HepG2 (cell line): ENCODE data around the gene SYNE1. TPM values are rescaled to one million over a fixed set of nuclear protein-coding genes. Genes with fewer than 3 reads are reported as not detected.
A peak's percentile ranks its signal among the peaks of the same experiment; 100 is the strongest.

Experiments used
- ATAC-seq: fragments of 200-7000 bp; cut with Tn5 transposase; 3 replicates; pipeline ENCODE4 v1.9.1; 2020; ENCODE audit warnings: mild to moderate bottlenecking, moderate library complexity
- BruUV-seq: library from RNA; stranded (reverse); fragments of 400-500 nt; replicated peaks from 2 replicates; lab custom pipeline; 2021; lab: Mats Ljungman, UMichigan
- CTCF ChIA-PET: fragments of 300-600 bp; formaldehyde crosslinking; extraction: SDS; loops from one replicate; lab custom pipeline; 2021; ENCODE audit warnings: low total read pairs, inconsistent platforms, low intra/inter-chr PET ratio; lab: Yijun Ruan, JAX
- POLR2A ChIA-PET: fragments of 350-600 bp; sonication (Branson Sonifier 250); formaldehyde crosslinking; loops from one replicate; lab custom pipeline; 2020; ENCODE audit warnings: antibody characterized with exemption, inconsistent platforms; lab: Yijun Ruan, JAX
- DNase-seq: peaks from one replicate; pipeline ENCODE4 v3.0.0-alpha.2; 2015; ENCODE audit warnings: low spot score
- FAIRE-seq: peaks from 3 replicates; lab custom pipeline; 2011; peaks lifted over from hg19 to GRCh38; lab: Jason Lieb, UNC
- H2AFZ ChIP-seq: one replicate; pipeline ENCODE4 v1.6.1; 2011; ENCODE audit warnings: low read length, inconsistent platforms
- H3K27ac ChIP-seq: fragments of 300-600 bp; 3 replicates; pipeline ENCODE4 v1.8.0; 2011; ENCODE audit warnings: mixed run types, mild to moderate bottlenecking, mixed read lengths, low read length, inconsistent platforms; ENCODE audit not compliant: insufficient read depth; ENCODE audit errors: extremely low read length
- H3K27me3 ChIP-seq, 2 experiments: fragments of 200-600 bp in 1 of 2; 2 replicates in 1 of 2; 3 replicates in 1 of 2; pipeline versions ENCODE4 v1.6.0 to v1.8.0; 2011; ENCODE audit warnings: low read length in 2 of 2, mild to moderate bottlenecking in 2 of 2, moderate library complexity in 2 of 2, inconsistent platforms in 1 of 2; ENCODE audit not compliant: insufficient read depth in 2 of 2, control insufficient read depth in 1 of 2
- H3K36me3 ChIP-seq, 2 experiments: fragments of 200-600 bp in 1 of 2; replicated peaks in 1 of 2; 2 replicates in 1 of 2; 3 replicates in 1 of 2; pipeline versions ENCODE4 v1.5.1 to v1.8.0; 2011; ENCODE audit warnings: low read length in 2 of 2, inconsistent platforms in 1 of 2; ENCODE audit not compliant: insufficient read depth in 2 of 2, control insufficient read depth in 1 of 2
- H3K4me1 ChIP-seq: 2 replicates; pipeline ENCODE4 v1.5.1; 2012; ENCODE audit warnings: low read length, inconsistent platforms; ENCODE audit not compliant: insufficient read depth
- H3K4me2 ChIP-seq: 2 replicates; pipeline ENCODE4 v1.6.0; 2011; ENCODE audit warnings: low read depth, low read length, inconsistent platforms
- H3K4me3 ChIP-seq, 3 experiments: fragments of 200-600 bp in 1 of 3; sonication (generic), shearing (Covaris generic) in 1 of 3; replicated peaks in 1 of 3; 2 replicates each; pipeline ENCODE4 v1.5.1; 2011 to 2016; ENCODE audit warnings: low read length in 3 of 3, inconsistent platforms in 2 of 3, low read depth in 2 of 3, mild to moderate bottlenecking in 2 of 3, control low read depth in 1 of 3, mixed read lengths in 1 of 3; ENCODE audit not compliant: insufficient read depth in 1 of 3
- H3K79me2 ChIP-seq: one replicate; pipeline ENCODE4 v1.6.1; 2011; ENCODE audit warnings: low read length, inconsistent platforms; ENCODE audit not compliant: insufficient read depth
- H3K9ac ChIP-seq: 2 replicates; pipeline ENCODE4 v1.6.0; 2011; ENCODE audit warnings: mild to moderate bottlenecking, low read depth, low read length, inconsistent platforms; ENCODE audit not compliant: insufficient read depth
- H3K9me3 ChIP-seq: 2 replicates; pipeline ENCODE4 v1.5.1; 2012; ENCODE audit warnings: mild to moderate bottlenecking, low read length
- H4K20me1 ChIP-seq: 2 replicates; pipeline ENCODE4 v1.6.0; 2011; ENCODE audit warnings: inconsistent platforms, mild to moderate bottlenecking, low read length, moderate library complexity; ENCODE audit not compliant: insufficient read depth
- FOXK2 ChIP-seq: fragments of 450-650 bp; IDR thresholded peaks from 2 replicates; pipeline ENCODE4 v1.6.1; 2016
- GTF2F1 ChIP-seq: fragments of 150-350 bp; IDR thresholded peaks from 2 replicates; pipeline ENCODE4 v1.6.1; 2014; ENCODE audit warnings: low read length
- MAFK ChIP-seq, 2 experiments: IDR thresholded peaks in 1 of 2; conservative IDR thresholded peaks in 1 of 2; 2 replicates each; pipeline ENCODE4 v1.6.1; 2011; ENCODE audit warnings: improper control_type of control experiment in 2 of 2, low read length in 2 of 2
- NFAT5 ChIP-seq: sonication (generic); formaldehyde crosslinking; IDR thresholded peaks from 2 replicates; pipeline ENCODE4 v1.4.0; 2020; ENCODE audit warnings: missing genetic modification reagents
- WGBS: methylation state at CpG from one replicate; pipeline ENCODE4 v1.1.6; 2017; ENCODE audit warnings: low lambda C conversion rate; 5-methylcytosine and 5-hydroxymethylcytosine counted together
- in situ Hi-C: cut with HindIII; loops from 2 replicates; pipeline ENCODE4 v1.10.0; 2017; ENCODE audit warnings: low pct_unique_long_range_greater_than_20kb; ENCODE audit not compliant: extremely low pct_ligation_motif_present
- intact Hi-C: fragments of 100-400 bp; cut with micrococcal nuclease; formaldehyde crosslinking; loops from one replicate; pipeline ENCODE4 v1.10.0; 2022; ENCODE audit not compliant: unreplicated experiment
- polyA plus RNA-seq, 8 experiments: library from polyadenylated mRNA; depleted of rRNA in 3 of 8; stranded (reverse) in 7 of 8; unstranded in 1 of 8; fragments of >200 nt; fragmentation: Illumina TruSeq in 4 of 8; extraction: Trizol in 4 of 8; gene quantifications; 2 replicates each; pipeline versions ENCODE4 v1.2.1 to v1.2.3, GENCODE V29; 2011 to 2016; ENCODE audit warnings: low read depth in 4 of 8, missing spikeins in 1 of 8, mixed read lengths in 1 of 8; ENCODE audit not compliant: insufficient read depth in 1 of 8
- total RNA-seq, 5 experiments: library from RNA; depleted of rRNA; stranded (reverse); fragments of >200 nt; fragmentation: Illumina TruSeq; extraction: Trizol; gene quantifications; 2 replicates each; pipeline ENCODE4 v1.2.3, GENCODE V29; 2016; ENCODE audit warnings: low read depth in 1 of 5
- TF ChIP-seq, protein P1 (sequence below): sonication (generic); formaldehyde crosslinking; IDR thresholded peaks from 2 replicates; pipeline ENCODE4 v1.4.0; 2020; ENCODE audit warnings: missing genetic modification reagents

SYNE1 gene
- total and polyA plus RNA-seq, 2 of the 13 experiments (the other 11 are each of a cell fraction or from before 2014, with no cell fraction given): 5.5 to 15.9 TPM

GRCh38 chr6:152343735-152344360 is 293.3 kb downstream of the SYNE1 start (continued):
- TF ChIP-seq NFAT5 (CRISPR knock-in tag) (no peak), FOXK2 (no peak)
- TF ChIP-seq, protein P1, sequence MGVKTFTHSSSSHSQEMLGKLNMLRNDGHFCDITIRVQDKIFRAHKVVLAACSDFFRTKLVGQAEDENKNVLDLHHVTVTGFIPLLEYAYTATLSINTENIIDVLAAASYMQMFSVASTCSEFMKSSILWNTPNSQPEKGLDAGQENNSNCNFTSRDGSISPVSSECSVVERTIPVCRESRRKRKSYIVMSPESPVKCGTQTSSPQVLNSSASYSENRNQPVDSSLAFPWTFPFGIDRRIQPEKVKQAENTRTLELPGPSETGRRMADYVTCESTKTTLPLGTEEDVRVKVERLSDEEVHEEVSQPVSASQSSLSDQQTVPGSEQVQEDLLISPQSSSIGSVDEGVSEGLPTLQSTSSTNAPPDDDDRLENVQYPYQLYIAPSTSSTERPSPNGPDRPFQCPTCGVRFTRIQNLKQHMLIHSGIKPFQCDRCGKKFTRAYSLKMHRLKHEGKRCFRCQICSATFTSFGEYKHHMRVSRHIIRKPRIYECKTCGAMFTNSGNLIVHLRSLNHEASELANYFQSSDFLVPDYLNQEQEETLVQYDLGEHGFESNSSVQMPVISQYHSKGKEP: no peak
- TF ChIP-seq, all 625 proteins: peak for 0

DNA sequence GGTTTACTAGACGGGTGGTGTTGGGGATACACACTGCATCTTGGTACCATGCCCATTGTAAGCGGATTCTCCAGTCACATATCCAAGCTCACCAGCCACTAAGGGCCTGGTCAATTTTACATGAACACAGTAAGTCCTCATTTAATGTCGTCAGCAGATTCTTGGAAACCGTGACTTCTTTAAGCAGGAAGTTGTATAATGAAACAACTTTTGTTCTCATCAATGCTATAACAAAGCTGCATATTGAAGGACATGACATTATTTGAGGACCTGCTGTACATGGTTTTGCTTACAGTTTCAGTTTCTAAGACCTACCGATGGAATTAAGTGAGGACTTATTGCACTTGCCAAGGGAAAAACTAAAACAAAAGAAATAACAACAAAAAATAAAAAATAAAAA is 295.6 kb downstream of the SYNE1 start:
- ChIA-PET CTCF (no interaction called here), POLR2A (no interaction called here)
- ATAC-seq (no peak), FAIRE-seq (no peak), DNase-seq (no peak)
- peak overlapping the region; percentile 29 for H2AFZ ChIP-seq
- H3K4me2 ChIP-seq: no peak overlapping the region
- H3K9me3 ChIP-seq: no peaks in the 10 kb centered on the region
- no peaks in the 10 kb centered on the region for H3K79me2 ChIP-seq
- no peaks in the 10 kb centered on the region for H3K27me3 ChIP-seq
- no peaks in the 10 kb centered on the region for H3K36me3 ChIP-seq
- H3K4me3 ChIP-seq: no peak overlapping the region
- H3K9ac ChIP-seq: no peak overlapping the region
- no peaks in the 10 kb centered on the region for H4K20me1 ChIP-seq
- TF ChIP-seq GTF2F1 (no peak), MAFK (conservative IDR thresholded peaks at IDR 0.05 in 1 of 2, IDR thresholded peaks at IDR 0.05 in 1 of 2; ENCODE audit: low read length in 2 of 2) (peak; percentile 31 to 34; a peak in 2 of 4 replicates)
- TF ChIP-seq, all 625 proteins: peak for 1
- H3K27ac ChIP-seq: no peak overlapping the region
- 81% methylated on average over 5 of the region's 5 CpGs for WGBS
- BruUV-seq: no TSS peak
- no peaks in the 10 kb centered on the region for H3K4me1 ChIP-seq
- intact Hi-C loops: no loop called here
- in situ Hi-C loops: no loop called here
